ENCODE results near the gene RNF146. TPM values are rescaled to one million over a fixed set of nuclear protein-coding genes. Genes with fewer than 3 reads are reported as not detected.

Gene RNF146
- total RNA-seq, 2 experiments from 2014 or later, result 12.5 to 14.1 TPM

DNA sequence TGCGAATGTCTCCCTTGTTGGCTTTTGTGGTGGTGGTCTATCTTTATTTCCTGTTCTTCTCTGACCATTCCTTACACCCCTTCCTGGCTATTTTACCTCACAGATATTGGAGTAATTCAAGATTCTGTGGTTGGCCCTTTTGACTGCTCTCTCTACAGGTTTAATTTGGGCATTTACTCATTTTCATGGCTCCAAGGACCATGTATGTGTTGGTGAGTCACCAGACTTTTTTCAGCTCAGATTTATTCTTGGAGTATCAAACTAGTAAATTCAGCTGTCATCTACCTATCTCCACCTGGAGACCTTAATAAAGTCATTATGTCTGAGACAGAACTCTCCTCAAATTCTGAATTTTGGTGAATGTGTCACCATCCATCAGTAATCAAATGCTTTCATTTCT, 15.5 kb downstream of the RNF146 start:
- TF ChIP-seq, protein P1, sequence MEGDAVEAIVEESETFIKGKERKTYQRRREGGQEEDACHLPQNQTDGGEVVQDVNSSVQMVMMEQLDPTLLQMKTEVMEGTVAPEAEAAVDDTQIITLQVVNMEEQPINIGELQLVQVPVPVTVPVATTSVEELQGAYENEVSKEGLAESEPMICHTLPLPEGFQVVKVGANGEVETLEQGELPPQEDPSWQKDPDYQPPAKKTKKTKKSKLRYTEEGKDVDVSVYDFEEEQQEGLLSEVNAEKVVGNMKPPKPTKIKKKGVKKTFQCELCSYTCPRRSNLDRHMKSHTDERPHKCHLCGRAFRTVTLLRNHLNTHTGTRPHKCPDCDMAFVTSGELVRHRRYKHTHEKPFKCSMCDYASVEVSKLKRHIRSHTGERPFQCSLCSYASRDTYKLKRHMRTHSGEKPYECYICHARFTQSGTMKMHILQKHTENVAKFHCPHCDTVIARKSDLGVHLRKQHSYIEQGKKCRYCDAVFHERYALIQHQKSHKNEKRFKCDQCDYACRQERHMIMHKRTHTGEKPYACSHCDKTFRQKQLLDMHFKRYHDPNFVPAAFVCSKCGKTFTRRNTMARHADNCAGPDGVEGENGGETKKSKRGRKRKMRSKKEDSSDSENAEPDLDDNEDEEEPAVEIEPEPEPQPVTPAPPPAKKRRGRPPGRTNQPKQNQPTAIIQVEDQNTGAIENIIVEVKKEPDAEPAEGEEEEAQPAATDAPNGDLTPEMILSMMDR (IDR thresholded peaks at IDR 0.05), result no peak
- H3K4me3 Mint-ChIP-seq, result no peak overlapping the region
- Histone ChIP-seq H3K4me1 (ENCODE audit: insufficient read depth, low read length) (no peaks in the 10 kb centered on the region), H3K9me3 (ENCODE audit: control insufficient read depth in 1 of 2, insufficient read depth in 1 of 2, low read length in 2 of 2) (no peaks in the 10 kb centered on the region), H3K27me3 (ENCODE audit: control insufficient read depth in 1 of 2, insufficient read depth in 2 of 2, low read length in 2 of 2) (no peaks in the 10 kb centered on the region), H3K36me3 (ENCODE audit: insufficient read depth, low read length) (peaks cover 34% of the 10 kb centered on the region), H3K27ac (ENCODE audit: low read depth in 1 of 2, low read length in 2 of 2) (no peak overlapping the region), H3K4me3 (ENCODE audit: low read length) (no peak overlapping the region)
- H3K4me1 Mint-ChIP-seq (ENCODE audit: low read depth), result peaks cover 15% of the 10 kb centered on the region
- H3K27ac Mint-ChIP-seq, result no peak overlapping the region
- peaks cover 66% of the 10 kb centered on the region for H3K36me3 Mint-ChIP-seq (ENCODE audit: low read depth)
- no peaks in the 10 kb centered on the region for H3K27me3 Mint-ChIP-seq
- ChIA-PET CTCF (interaction anchor here (1.8 kb wide), 1 partner anchor 16 kb away, joined by 7 read pairs; the partner anchor contains the start of gene RNF146), POLR2A (interaction anchor here (1.0 kb wide), 1 partner anchor 9 kb away, joined by 3 read pairs; no protein-coding TSS in a partner anchor)
- DNase-seq (no peak), ATAC-seq (ENCODE audit: poor library complexity) (no peak)
- no peaks in the 10 kb centered on the region for H3K9me3 Mint-ChIP-seq
- intact Hi-C loops (cut with DNase I, micrococcal nuclease), result no loop called here

DNA sequence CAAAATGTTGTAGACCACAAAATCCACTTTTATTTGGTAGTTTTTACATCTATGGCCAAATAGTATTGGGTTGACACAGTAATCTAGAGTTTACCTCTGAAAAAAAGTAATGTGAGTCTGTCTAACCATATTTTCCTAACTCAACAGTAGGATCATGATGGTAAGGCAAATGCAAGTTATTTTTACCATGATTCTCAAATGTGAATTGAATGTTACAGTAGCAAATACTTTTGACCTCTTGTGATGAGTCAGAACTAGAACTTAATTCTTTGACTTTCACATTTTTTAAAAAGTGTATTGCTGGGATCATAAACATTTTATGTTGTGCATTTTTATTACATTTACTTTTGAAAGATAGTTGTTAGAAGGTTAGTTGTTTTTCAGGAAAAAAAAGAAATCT, 22.0 kb downstream of the RNF146 start:
- TF ChIP-seq, protein P1 (IDR thresholded peaks at IDR 0.05), result no peak
- Histone ChIP-seq H3K9me3 (ENCODE audit: control insufficient read depth in 1 of 2, insufficient read depth in 1 of 2, low read length in 2 of 2) (no peaks in the 10 kb centered on the region), H3K27me3 (ENCODE audit: control insufficient read depth in 1 of 2, insufficient read depth in 2 of 2, low read length in 2 of 2) (no peaks in the 10 kb centered on the region), H3K36me3 (ENCODE audit: insufficient read depth, low read length) (peaks cover 42% of the 10 kb centered on the region), H3K4me3 (ENCODE audit: low read length) (no peak overlapping the region), H3K27ac (ENCODE audit: low read depth in 1 of 2, low read length in 2 of 2) (no peak overlapping the region), H3K4me1 (ENCODE audit: insufficient read depth, low read length) (no peaks in the 10 kb centered on the region)
- CTCF ChIA-PET, result no interaction called here
- no peak overlapping the region for H3K27ac Mint-ChIP-seq
- DNase-seq, result no peak
- H3K27me3 Mint-ChIP-seq, result no peaks in the 10 kb centered on the region
- peaks cover 65% of the 10 kb centered on the region for H3K36me3 Mint-ChIP-seq (ENCODE audit: low read depth)
- POLR2A ChIA-PET, result no interaction called here
- peaks cover 42% of the 10 kb centered on the region for H3K4me1 Mint-ChIP-seq (ENCODE audit: low read depth)
- intact Hi-C loops (cut with DNase I, micrococcal nuclease), result no loop called here
- no peak overlapping the region for H3K4me3 Mint-ChIP-seq
- ATAC-seq (ENCODE audit: poor library complexity), result no peak
- no peaks in the 10 kb centered on the region for H3K9me3 Mint-ChIP-seq

DNA sequence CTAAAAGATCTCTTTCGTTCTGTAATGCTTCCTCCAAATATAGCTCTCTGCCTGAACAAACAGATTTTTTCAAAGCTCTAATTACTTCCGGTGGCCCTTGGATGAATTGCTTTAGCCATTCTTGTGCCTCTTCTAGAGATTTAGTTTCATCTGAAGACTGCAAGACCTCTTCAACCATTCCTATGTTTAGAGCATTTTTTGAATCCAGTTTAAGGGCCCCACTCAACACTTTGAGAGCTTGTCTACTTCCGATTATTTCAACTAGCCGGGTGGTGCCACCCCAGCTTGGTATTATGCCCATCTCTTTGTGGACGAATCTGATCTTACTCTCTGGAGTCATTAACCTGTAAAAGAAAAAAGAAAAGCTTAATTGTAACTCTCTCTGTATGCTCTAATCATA, 23.3 kb downstream of the RNF146 start:
- Mint-ChIP-seq H3K9me3 (no peaks in the 10 kb centered on the region), H3K27ac (peak overlapping the region; percentile 38), H3K4me1 (ENCODE audit: low read depth) (peaks cover 42% of the 10 kb centered on the region), H3K36me3 (ENCODE audit: low read depth) (peaks cover 56% of the 10 kb centered on the region), H3K27me3 (no peaks in the 10 kb centered on the region), H3K4me3 (no peak overlapping the region)
- CTCF ChIA-PET, result interaction anchor here (1.3 to 2.2 kb wide), 3 partner anchors 10 to 23 kb away, joined by 5 to 8 read pairs (median 5); partner anchors contain the start of gene RNF146
- H3K9me3 ChIP-seq (ENCODE audit: control insufficient read depth in 1 of 2, insufficient read depth in 1 of 2, low read length in 2 of 2), result no peaks in the 10 kb centered on the region
- intact Hi-C loops (cut with DNase I, micrococcal nuclease), result no loop called here
- DNase-seq, result no peak
- no peak for ATAC-seq (ENCODE audit: poor library complexity)
- no peaks in the 10 kb centered on the region for H3K27me3 ChIP-seq (ENCODE audit: control insufficient read depth in 1 of 2, insufficient read depth in 2 of 2, low read length in 2 of 2)
- H3K4me3 ChIP-seq (ENCODE audit: low read length), result no peak overlapping the region
- TF ChIP-seq, protein P1 (IDR thresholded peaks at IDR 0.05), result no peak
- H3K27ac ChIP-seq (ENCODE audit: low read depth in 1 of 2, low read length in 2 of 2), result no peak overlapping the region
- POLR2A ChIA-PET, result interaction anchor here (2.3 kb wide), 1 partner anchor 23 kb away, joined by 12 read pairs; the partner anchor contains the start of gene RNF146
- H3K36me3 ChIP-seq (ENCODE audit: insufficient read depth, low read length), result peaks cover 45% of the 10 kb centered on the region
- H3K4me1 ChIP-seq (ENCODE audit: insufficient read depth, low read length), result no peaks in the 10 kb centered on the region
